ENCODE results near the gene TDP2.

Gene TDP2

GRCh38 chr6:24613361-24614042, 53.2 kb downstream of the TDP2 start:
- Histone ChIP-seq H3K79me1 (ENCODE audit: low read depth, low read length) (no peaks in the 10 kb centered on the region), H2AK5ac (ENCODE audit: low read depth, low read length) (no peak overlapping the region)

GRCh38 chr6:24610672-24611071, 56.0 kb downstream of the TDP2 start:
- no peaks in the 10 kb centered on the region for H3K9me3 ChIP-seq (replicated peaks in 1 of 2; ENCODE audit: control insufficient read depth in 2 of 2, insufficient read depth in 1 of 2, low read depth in 1 of 2, low read length in 2 of 2)
- no peak overlapping the region for H3K14ac ChIP-seq (ENCODE audit: low read length)
- H4K91ac ChIP-seq (ENCODE audit: low read depth, low read length, poor library complexity): no peak overlapping the region
- H2AK5ac ChIP-seq (ENCODE audit: low read depth, low read length): no peak overlapping the region
- H3K79me1 ChIP-seq (ENCODE audit: low read depth, low read length): no peaks in the 10 kb centered on the region
- no peak overlapping the region for H3K4me2 ChIP-seq (ENCODE audit: insufficient read depth, low read length, poor library complexity, severe bottlenecking)
- no peaks in the 10 kb centered on the region for H3K4me1 ChIP-seq (ENCODE audit: control insufficient read depth in 2 of 2, insufficient read depth in 1 of 2, low read depth in 1 of 2, low read length in 2 of 2)
- no peak overlapping the region for H3K4me3 ChIP-seq (ENCODE audit: low read length in 2 of 2)
- H3K36me3 ChIP-seq (replicated peaks in 1 of 2; ENCODE audit: control insufficient read depth in 2 of 2, insufficient read depth in 2 of 2, low read length in 2 of 2): no peaks in the 10 kb centered on the region
- H2BK12ac ChIP-seq (ENCODE audit: low read length): no peak overlapping the region
- no peak overlapping the region for H2AFZ ChIP-seq (ENCODE audit: low read length)
- no peaks in the 10 kb centered on the region for H3K27me3 ChIP-seq (ENCODE audit: control insufficient read depth in 3 of 3, insufficient read depth in 3 of 3, low read depth in 1 of 3, low read length in 3 of 3)
- H3K4ac ChIP-seq (ENCODE audit: low read length): no peak overlapping the region
- no CpG with 5 or more reads among the region's 4 CpGs for WGBS, 2 donors (ENCODE audit: extremely low coverage in 2 of 2, insufficient read length in 2 of 2, insufficient replicate concordance in 1 of 2)
- no peak overlapping the region for H2BK15ac ChIP-seq (ENCODE audit: low read length)
- no peak overlapping the region for H2BK5ac ChIP-seq (ENCODE audit: low read length)
- H3K23ac ChIP-seq (ENCODE audit: low read depth, low read length, poor library complexity): no peak overlapping the region
- no peak overlapping the region for H2BK120ac ChIP-seq (ENCODE audit: low read depth, low read length)
- no peak for DNase-seq (ENCODE audit: low spot score)
- no peak overlapping the region for H3K9ac ChIP-seq (ENCODE audit: low read depth, low read length, poor library complexity)
- no peak overlapping the region for H4K8ac ChIP-seq (ENCODE audit: low read depth, low read length)
- H3K27ac ChIP-seq (replicated peaks; ENCODE audit: low read length): no peak overlapping the region
- H3K18ac ChIP-seq (ENCODE audit: low read length): no peak overlapping the region

More at GRCh38 chr6:24613361-24614042, 53.2 kb downstream of the TDP2 start:
- no peak overlapping the region for H2AFZ ChIP-seq (ENCODE audit: low read length)
- H3K14ac ChIP-seq (ENCODE audit: low read length): no peak overlapping the region
- no peak for DNase-seq (ENCODE audit: low spot score)
- no peak overlapping the region for H3K4me3 ChIP-seq (ENCODE audit: low read length in 2 of 2)
- no peaks in the 10 kb centered on the region for H3K4me1 ChIP-seq (ENCODE audit: control insufficient read depth in 2 of 2, insufficient read depth in 1 of 2, low read depth in 1 of 2, low read length in 2 of 2)
- no peak overlapping the region for H3K9ac ChIP-seq (ENCODE audit: low read depth, low read length, poor library complexity)
- H3K36me3 ChIP-seq (replicated peaks in 1 of 2; ENCODE audit: control insufficient read depth in 2 of 2, insufficient read depth in 2 of 2, low read length in 2 of 2): no peaks in the 10 kb centered on the region
- no peaks in the 10 kb centered on the region for H3K9me3 ChIP-seq (replicated peaks in 1 of 2; ENCODE audit: control insufficient read depth in 2 of 2, insufficient read depth in 1 of 2, low read depth in 1 of 2, low read length in 2 of 2)
- H2BK120ac ChIP-seq (ENCODE audit: low read depth, low read length): no peak overlapping the region
- H2BK12ac ChIP-seq (ENCODE audit: low read length): no peak overlapping the region
- no peaks in the 10 kb centered on the region for H3K27me3 ChIP-seq (ENCODE audit: control insufficient read depth in 3 of 3, insufficient read depth in 3 of 3, low read depth in 1 of 3, low read length in 3 of 3)
- no peak overlapping the region for H3K4me2 ChIP-seq (ENCODE audit: insufficient read depth, low read length, poor library complexity, severe bottlenecking)
- H3K23ac ChIP-seq (ENCODE audit: low read depth, low read length, poor library complexity): no peak overlapping the region
- WGBS, 2 donors (ENCODE audit: extremely low coverage in 2 of 2, insufficient read length in 2 of 2, insufficient replicate concordance in 1 of 2): no CpG with 5 or more reads among the region's 2 CpGs
- H4K91ac ChIP-seq (ENCODE audit: low read depth, low read length, poor library complexity): no peak overlapping the region
- no peak overlapping the region for H3K27ac ChIP-seq (replicated peaks; ENCODE audit: low read length)
- no peak overlapping the region for H2BK15ac ChIP-seq (ENCODE audit: low read length)
- H3K18ac ChIP-seq (ENCODE audit: low read length): no peak overlapping the region
- no peak overlapping the region for H2BK5ac ChIP-seq (ENCODE audit: low read length)
- no peak overlapping the region for H3K4ac ChIP-seq (ENCODE audit: low read length)
- no peak overlapping the region for H4K8ac ChIP-seq (ENCODE audit: low read depth, low read length)

GRCh38 chr6:24607310-24608105, 59.2 kb downstream of the TDP2 start:
- H3K14ac ChIP-seq (ENCODE audit: low read length): no peak overlapping the region
- no peaks in the 10 kb centered on the region for H3K79me1 ChIP-seq (ENCODE audit: low read depth, low read length)
- no peak overlapping the region for H3K4me2 ChIP-seq (ENCODE audit: insufficient read depth, low read length, poor library complexity, severe bottlenecking)
- H3K4me3 ChIP-seq (ENCODE audit: low read length in 2 of 2): no peak overlapping the region
- H3K23ac ChIP-seq (ENCODE audit: low read depth, low read length, poor library complexity): no peak overlapping the region
- peaks cover 0 to 3% (median 0%) of the 10 kb centered on the region in 3 experiments for H3K27me3 ChIP-seq (ENCODE audit: control insufficient read depth in 3 of 3, insufficient read depth in 3 of 3, low read depth in 1 of 3, low read length in 3 of 3)
- no peaks in the 10 kb centered on the region for H3K36me3 ChIP-seq (replicated peaks in 1 of 2; ENCODE audit: control insufficient read depth in 2 of 2, insufficient read depth in 2 of 2, low read length in 2 of 2)
- no peak overlapping the region for H2BK120ac ChIP-seq (ENCODE audit: low read depth, low read length)
- H2BK15ac ChIP-seq (ENCODE audit: low read length): no peak overlapping the region
- no peak overlapping the region for H4K8ac ChIP-seq (ENCODE audit: low read depth, low read length)
- H3K18ac ChIP-seq (ENCODE audit: low read length): no peak overlapping the region
- no peak overlapping the region for H3K27ac ChIP-seq (replicated peaks; ENCODE audit: low read length)
- no peak overlapping the region for H2AK5ac ChIP-seq (ENCODE audit: low read depth, low read length)
- H3K9me3 ChIP-seq (replicated peaks in 1 of 2; ENCODE audit: control insufficient read depth in 2 of 2, insufficient read depth in 1 of 2, low read depth in 1 of 2, low read length in 2 of 2): no peaks in the 10 kb centered on the region
- no peak overlapping the region for H2BK12ac ChIP-seq (ENCODE audit: low read length)
- DNase-seq (ENCODE audit: low spot score): no peak
- no peak overlapping the region for H3K9ac ChIP-seq (ENCODE audit: low read depth, low read length, poor library complexity)
- H3K4ac ChIP-seq (ENCODE audit: low read length): no peak overlapping the region
- H2BK5ac ChIP-seq (ENCODE audit: low read length): no peak overlapping the region
- H2AFZ ChIP-seq (ENCODE audit: low read length): no peak overlapping the region
- H3K4me1 ChIP-seq (ENCODE audit: control insufficient read depth in 2 of 2, insufficient read depth in 1 of 2, low read depth in 1 of 2, low read length in 2 of 2): no peaks in the 10 kb centered on the region
- H4K91ac ChIP-seq (ENCODE audit: low read depth, low read length, poor library complexity): no peak overlapping the region
- WGBS, 2 donors (ENCODE audit: extremely low coverage in 2 of 2, insufficient read length in 2 of 2, insufficient replicate concordance in 1 of 2): no CpG with 5 or more reads among the region's 5 CpGs

- Histone ChIP-seq H3K23ac (ENCODE audit: low read depth, low read length, poor library complexity) (no peak overlapping the region), H2BK120ac (ENCODE audit: low read depth, low read length) (no peak overlapping the region), H3K14ac (ENCODE audit: low read length) (no peak overlapping the region), H2BK12ac (ENCODE audit: low read length) (no peak overlapping the region), H3K9ac (ENCODE audit: low read depth, low read length, poor library complexity) (no peak overlapping the region), H3K36me3 (replicated peaks in 1 of 2; ENCODE audit: control insufficient read depth in 2 of 2, insufficient read depth in 2 of 2, low read length in 2 of 2) (no peaks in the 10 kb centered on the region), H3K4me2 (ENCODE audit: insufficient read depth, low read length, poor library complexity, severe bottlenecking) (no peak overlapping the region), H3K18ac (ENCODE audit: low read length) (no peak overlapping the region), H4K91ac (ENCODE audit: low read depth, low read length, poor library complexity) (no peak overlapping the region), H3K27ac (replicated peaks; ENCODE audit: low read length) (no peak overlapping the region), H3K4ac (ENCODE audit: low read length) (no peak overlapping the region), H2BK15ac (ENCODE audit: low read length) (no peak overlapping the region), H3K27me3 (ENCODE audit: control insufficient read depth in 3 of 3, insufficient read depth in 3 of 3, low read depth in 1 of 3, low read length in 3 of 3) (peaks cover 0 to 3% (median 0%) of the 10 kb centered on the region in 3 experiments), H3K4me1 (ENCODE audit: control insufficient read depth in 2 of 2, insufficient read depth in 1 of 2, low read depth in 1 of 2, low read length in 2 of 2) (no peaks in the 10 kb centered on the region), H2AK5ac (ENCODE audit: low read depth, low read length) (no peak overlapping the region), H2AFZ (ENCODE audit: low read length) (peak overlapping the region; percentile 86), H3K9me3 (replicated peaks in 1 of 2; ENCODE audit: control insufficient read depth in 2 of 2, insufficient read depth in 1 of 2, low read depth in 1 of 2, low read length in 2 of 2) (no peaks in the 10 kb centered on the region), H3K79me1 (ENCODE audit: low read depth, low read length) (no peaks in the 10 kb centered on the region), H3K4me3 (ENCODE audit: low read length in 2 of 2) (no peak overlapping the region), H2BK5ac (ENCODE audit: low read length) (no peak overlapping the region), H4K8ac (ENCODE audit: low read depth, low read length) (no peak overlapping the region)
- WGBS, 2 donors (ENCODE audit: extremely low coverage in 2 of 2, insufficient read length in 2 of 2, insufficient replicate concordance in 1 of 2): no CpG with 5 or more reads among the region's 6 CpGs
- no peak for DNase-seq (ENCODE audit: low spot score)
Measured at GRCh38 chr6:24606200-24606930, 60.3 kb downstream of the TDP2 start.
